HG03103 (cell line): ENCODE measurements around the gene PAX7.

Experiments used
- ATAC-seq: cut with Tn5 transposase; IDR thresholded peaks from one replicate; pipeline ENCODE4 v1.9.1; 2021; ENCODE audit warnings: low read depth; ENCODE audit not compliant: unreplicated experiment

PAX7 gene

DNA sequence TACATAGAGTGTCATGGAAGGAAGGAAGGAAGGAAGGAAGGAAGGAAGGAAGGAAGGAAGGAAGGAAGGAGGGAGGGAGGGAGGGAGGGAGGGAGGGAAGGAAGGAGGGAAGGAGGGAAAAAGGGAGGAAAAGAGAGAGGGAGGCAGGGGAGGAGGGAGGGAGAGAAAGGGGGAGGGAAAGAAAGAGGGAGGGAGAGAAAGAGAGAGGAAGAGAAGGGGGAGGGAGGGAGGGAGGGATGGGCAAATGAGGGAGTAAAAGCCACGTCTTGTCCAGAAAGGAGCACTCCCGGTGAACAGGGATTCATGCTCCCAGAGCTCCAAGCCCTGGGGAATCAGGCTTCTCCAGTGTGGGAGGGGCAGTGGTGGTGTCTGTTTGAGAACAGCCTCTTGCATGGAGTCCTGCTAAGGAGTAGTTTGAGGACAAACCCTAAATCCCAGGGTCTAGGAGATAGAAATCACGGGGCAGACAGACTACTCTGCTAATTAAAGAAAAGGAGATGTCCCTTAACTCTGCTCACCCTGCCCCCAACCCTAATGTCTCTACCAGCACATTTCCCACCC is 157.3 kb downstream of the PAX7 start:
- ATAC-seq, result no peak

DNA sequence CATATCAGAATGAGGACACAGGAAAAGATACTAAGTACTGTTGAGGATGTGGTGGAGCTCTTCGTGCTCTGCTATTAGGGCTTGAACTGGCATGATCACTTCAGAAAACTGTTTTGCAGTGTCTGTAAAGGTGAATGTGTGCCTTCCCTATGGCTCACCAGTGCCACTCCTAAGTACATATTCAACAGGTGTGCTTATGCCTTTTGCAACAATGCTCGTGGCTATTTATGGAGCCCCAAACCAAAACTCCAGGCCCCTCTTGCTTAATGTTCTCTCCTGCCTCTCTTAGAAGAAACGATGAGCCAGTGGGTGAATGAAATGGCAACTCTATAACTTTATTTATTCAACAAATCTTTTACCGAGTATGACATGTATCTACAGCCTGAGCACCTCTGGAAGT is 158.6 kb downstream of the PAX7 start:
- ATAC-seq, result no peak

DNA sequence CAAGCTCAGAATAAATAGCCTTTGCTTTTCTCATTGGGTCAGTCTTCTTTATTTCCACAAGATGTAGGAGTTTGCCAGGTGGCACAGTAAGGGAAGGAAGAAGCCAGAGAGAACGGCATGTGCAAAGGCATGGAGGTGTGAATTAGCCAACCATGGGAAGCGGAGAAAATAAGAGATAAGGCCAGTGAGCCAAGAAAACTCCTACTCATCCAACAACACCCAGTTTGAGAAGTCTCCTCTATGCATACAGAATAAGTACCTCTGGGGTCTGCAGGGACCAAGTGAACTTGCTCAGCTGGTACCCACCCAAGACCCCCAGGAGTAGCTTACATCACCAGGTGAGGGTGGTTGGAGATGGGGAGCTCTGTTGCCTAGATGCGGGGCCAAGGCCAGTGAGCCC is 162.1 kb downstream of the PAX7 start:
- ATAC-seq, result no peak

- ATAC-seq, result no peak
Observed at GRCh38 chr1:18793164-18793563, 162.5 kb downstream of the PAX7 start.

- no peak for ATAC-seq
Observed at GRCh38 chr1:18794051-18794450, 163.4 kb downstream of the PAX7 start.

GRCh38 chr1:18794561-18794960 is 163.9 kb downstream of the PAX7 start:
- ATAC-seq, result no peak

- no peak for ATAC-seq
Observed at GRCh38 chr1:18795002-18795689, 164.5 kb downstream of the PAX7 start.

- no peak for ATAC-seq
Observed at GRCh38 chr1:18796950-18797349, 166.3 kb downstream of the PAX7 start.
